ENCODE results near the gene CAPN15.
"Not testable (repeated sequence)": the region's sequence is repeated elsewhere in the genome, so short reads cannot be mapped to it uniquely, and the experiment has no call there.

The CAPN15 gene

DNA sequence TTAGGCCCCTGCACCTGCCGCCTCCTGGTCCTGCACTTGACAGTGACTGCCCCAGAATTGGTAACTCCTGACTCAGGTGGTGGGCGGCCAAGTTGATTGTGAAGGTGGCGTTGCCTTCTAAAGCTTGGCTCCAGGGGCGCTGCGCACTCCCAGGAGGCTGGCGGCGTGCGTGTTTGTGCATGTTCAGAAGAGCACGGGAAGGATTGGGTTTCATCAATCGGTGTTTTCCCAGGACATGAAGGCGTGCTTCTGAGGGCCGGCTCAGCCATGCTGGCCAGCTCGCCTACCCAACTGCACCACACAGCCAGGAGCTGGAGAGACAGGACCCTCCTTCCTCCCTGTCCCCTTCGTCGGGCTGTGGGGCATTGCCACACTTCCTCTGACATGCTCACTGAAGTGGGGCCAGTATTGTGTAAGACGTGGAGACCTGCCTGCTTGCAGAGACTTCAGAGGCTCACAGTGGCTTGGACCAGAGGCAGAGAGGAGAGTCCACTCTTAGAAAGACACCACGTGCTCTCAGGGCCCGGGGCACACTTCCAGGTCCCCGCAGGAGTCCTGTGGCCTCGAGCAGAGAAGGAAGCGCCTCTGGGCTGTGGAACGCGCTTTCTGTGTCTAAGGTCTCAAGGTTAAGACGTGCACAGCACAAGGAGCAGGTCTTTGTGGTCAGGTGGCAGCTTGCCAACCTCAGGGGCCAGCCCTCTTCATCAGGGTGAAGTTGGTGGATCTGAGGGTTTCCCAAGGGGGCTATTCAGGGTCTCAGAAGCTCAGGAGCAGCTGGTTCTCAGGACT, 65.2 kb downstream of the CAPN15 start:
- Histone ChIP-seq H3K4me3 (ENCODE audit: low read depth, low read length) (no peak overlapping the region), H3K9me3 (ENCODE audit: control insufficient read depth, insufficient read depth, low read length) (no peaks in the 10 kb centered on the region), H3K9ac (ENCODE audit: low read depth, low read length) (no peak overlapping the region), H3K27me3 (ENCODE audit: control insufficient read depth, insufficient read depth, low read length) (peaks cover 11% of the 10 kb centered on the region), H3K27ac (ENCODE audit: low read depth, low read length) (no peak overlapping the region), H3K4me1 (ENCODE audit: control insufficient read depth, insufficient read depth, low read length) (peaks cover 4% of the 10 kb centered on the region; the same call in 1 of the 2 replicates), H3K36me3 (ENCODE audit: control insufficient read depth, insufficient read depth, low read length) (no peaks in the 10 kb centered on the region)

GRCh38 chr16:593406-593805, 65.9 kb downstream of the CAPN15 start:
- Histone ChIP-seq H3K4me3 (ENCODE audit: low read depth, low read length) (no peak overlapping the region), H3K9me3 (ENCODE audit: control insufficient read depth, insufficient read depth, low read length) (no peaks in the 10 kb centered on the region), H3K9ac (ENCODE audit: low read depth, low read length) (no peak overlapping the region), H3K4me1 (ENCODE audit: control insufficient read depth, insufficient read depth, low read length) (peaks cover 4% of the 10 kb centered on the region; the same call in 1 of the 2 replicates), H3K27ac (ENCODE audit: low read depth, low read length) (no peak overlapping the region), H3K27me3 (ENCODE audit: control insufficient read depth, insufficient read depth, low read length) (peaks cover 9% of the 10 kb centered on the region), H3K36me3 (ENCODE audit: control insufficient read depth, insufficient read depth, low read length) (no peaks in the 10 kb centered on the region)

DNA sequence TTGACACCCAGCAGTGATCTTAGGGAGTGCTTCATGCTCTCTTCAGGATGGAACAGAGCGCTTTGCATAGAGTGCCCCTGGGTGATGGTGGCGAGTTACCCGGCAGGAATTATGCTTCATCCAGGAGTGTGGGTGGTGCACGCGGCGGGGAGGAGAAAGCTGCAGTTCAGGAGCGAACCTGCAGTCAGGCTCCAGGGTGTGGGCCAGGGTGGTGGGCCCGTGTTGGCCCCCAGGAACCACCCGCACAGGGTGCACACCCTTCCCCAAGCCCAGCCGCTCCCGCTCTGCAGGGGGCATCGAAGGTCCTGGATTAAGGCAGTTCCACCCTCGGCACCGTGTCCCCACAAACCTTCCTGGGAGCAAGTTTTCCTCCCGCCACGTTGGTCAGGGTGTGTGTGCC, 66.3 kb downstream of the CAPN15 start:
- Histone ChIP-seq H3K4me1 (ENCODE audit: control insufficient read depth, insufficient read depth, low read length) (peaks cover 4% of the 10 kb centered on the region; the same call in 1 of the 2 replicates), H3K27ac (ENCODE audit: low read depth, low read length) (no peak overlapping the region), H3K9ac (ENCODE audit: low read depth, low read length) (no peak overlapping the region), H3K27me3 (ENCODE audit: control insufficient read depth, insufficient read depth, low read length) (peaks cover 9% of the 10 kb centered on the region), H3K4me3 (ENCODE audit: low read depth, low read length) (no peak overlapping the region), H3K36me3 (ENCODE audit: control insufficient read depth, insufficient read depth, low read length) (no peaks in the 10 kb centered on the region), H3K9me3 (ENCODE audit: control insufficient read depth, insufficient read depth, low read length) (no peaks in the 10 kb centered on the region)

DNA sequence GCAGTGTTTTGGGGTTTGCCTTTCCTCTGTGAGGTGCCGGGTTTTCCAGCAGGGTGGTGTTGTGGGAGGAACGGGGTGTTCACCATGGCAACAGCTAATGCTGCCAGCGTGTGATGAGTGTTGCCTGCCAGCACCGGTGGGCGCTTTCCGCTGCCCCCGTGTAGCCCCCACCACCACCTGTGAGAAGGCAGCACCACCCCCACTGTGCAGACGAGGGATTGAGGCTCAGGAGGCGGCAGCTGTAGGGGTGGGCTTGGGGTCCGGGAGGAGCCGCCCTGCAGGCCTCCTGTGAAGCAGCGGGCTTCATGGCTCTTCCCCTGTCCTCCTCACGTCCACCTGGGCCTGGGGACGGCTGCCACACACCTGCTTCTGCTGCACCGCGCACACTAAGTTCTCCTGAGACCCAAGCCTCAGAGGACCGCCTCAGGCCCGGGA, 67.6 kb downstream of the CAPN15 start:
- no peak overlapping the region for H3K27ac ChIP-seq (ENCODE audit: low read depth, low read length)
- peaks cover 9% of the 10 kb centered on the region for H3K27me3 ChIP-seq (ENCODE audit: control insufficient read depth, insufficient read depth, low read length)
- H3K9me3 ChIP-seq (ENCODE audit: control insufficient read depth, insufficient read depth, low read length): no peaks in the 10 kb centered on the region
- no peak overlapping the region for H3K9ac ChIP-seq (ENCODE audit: low read depth, low read length)
- H3K36me3 ChIP-seq (ENCODE audit: control insufficient read depth, insufficient read depth, low read length): 0 out of 2 replicates have a peak, but pooled peaks cover 5% of the 10 kb centered on the region
- no peak overlapping the region for H3K4me3 ChIP-seq (ENCODE audit: low read depth, low read length)
- peaks cover 4% of the 10 kb centered on the region; the same call in 1 of the 2 replicates for H3K4me1 ChIP-seq (ENCODE audit: control insufficient read depth, insufficient read depth, low read length)

- H3K36me3 ChIP-seq (ENCODE audit: control insufficient read depth, insufficient read depth, low read length): 0 out of 2 replicates have a peak, but pooled peaks cover 5% of the 10 kb centered on the region
- H3K4me3 ChIP-seq (ENCODE audit: low read depth, low read length): no peak overlapping the region
- no peaks in the 10 kb centered on the region for H3K4me1 ChIP-seq (ENCODE audit: control insufficient read depth, insufficient read depth, low read length)
- peaks cover 1% of the 10 kb centered on the region for H3K27me3 ChIP-seq (ENCODE audit: control insufficient read depth, insufficient read depth, low read length)
- H3K27ac ChIP-seq (ENCODE audit: low read depth, low read length): no peak overlapping the region
- no peak overlapping the region for H3K9ac ChIP-seq (ENCODE audit: low read depth, low read length)
- H3K9me3 ChIP-seq (ENCODE audit: control insufficient read depth, insufficient read depth, low read length): no peaks in the 10 kb centered on the region
Measured at GRCh38 chr16:595942-596735, 68.6 kb downstream of the CAPN15 start.

DNA sequence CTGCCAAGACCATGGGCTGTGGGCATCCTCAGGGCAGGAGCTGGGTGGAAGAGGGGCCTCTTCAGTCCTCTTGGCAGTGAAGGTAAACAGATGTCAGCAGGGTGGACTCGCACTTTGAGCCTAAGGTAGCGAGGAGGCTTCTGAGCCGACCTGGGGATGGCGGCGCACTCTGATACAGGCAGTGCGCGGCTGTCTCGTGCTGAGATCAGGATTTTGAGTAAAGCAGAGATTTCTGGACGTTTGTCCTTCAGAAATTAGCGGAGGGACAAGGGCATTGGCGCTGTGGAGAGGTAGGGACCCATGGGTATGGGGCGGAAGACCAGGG, 69.2 kb downstream of the CAPN15 start:
- Histone ChIP-seq H3K27ac (ENCODE audit: low read depth, low read length) (no peak overlapping the region), H3K27me3 (ENCODE audit: control insufficient read depth, insufficient read depth, low read length) (no peaks in the 10 kb centered on the region; the same call in none of the 2 replicates), H3K4me3 (ENCODE audit: low read depth, low read length) (no peak overlapping the region), H3K4me1 (ENCODE audit: control insufficient read depth, insufficient read depth, low read length) (no peaks in the 10 kb centered on the region), H3K36me3 (ENCODE audit: control insufficient read depth, insufficient read depth, low read length) (0 out of 2 replicates have a peak, but pooled peaks cover 5% of the 10 kb centered on the region), H3K9ac (ENCODE audit: low read depth, low read length) (no peak overlapping the region), H3K9me3 (ENCODE audit: control insufficient read depth, insufficient read depth, low read length) (no peaks in the 10 kb centered on the region)

DNA sequence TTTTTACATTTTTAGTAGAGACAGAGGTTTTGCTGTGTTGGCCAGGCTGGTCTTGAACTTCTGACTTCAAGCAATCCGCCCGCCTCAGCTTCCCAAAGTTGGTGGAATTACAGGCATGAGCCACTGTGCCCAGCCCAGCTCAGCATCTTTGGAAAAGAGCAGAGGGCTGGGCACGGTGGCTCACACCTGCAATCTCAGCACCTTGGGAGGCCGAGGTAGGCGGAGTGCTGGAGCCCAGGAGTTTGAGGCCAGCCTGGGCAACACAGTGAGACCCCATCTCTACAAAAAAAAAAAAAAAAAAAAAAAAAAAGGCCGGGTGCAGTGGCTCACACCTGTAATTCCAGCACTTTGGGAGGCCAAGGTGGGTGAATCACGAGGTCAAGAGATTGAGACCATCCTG, 70.1 kb downstream of the CAPN15 start:
- H3K4me1 ChIP-seq (ENCODE audit: control insufficient read depth, insufficient read depth, low read length); H3K27me3 ChIP-seq (ENCODE audit: control insufficient read depth, insufficient read depth, low read length); H3K36me3 ChIP-seq (ENCODE audit: control insufficient read depth, insufficient read depth, low read length); H3K9me3 ChIP-seq (ENCODE audit: control insufficient read depth, insufficient read depth, low read length); H3K4me3 ChIP-seq (ENCODE audit: low read depth, low read length); H3K9ac ChIP-seq (ENCODE audit: low read depth, low read length); H3K27ac ChIP-seq (ENCODE audit: low read depth, low read length): not testable (repeated sequence)

- no peaks in the 10 kb centered on the region for H3K4me1 ChIP-seq (ENCODE audit: control insufficient read depth, insufficient read depth, low read length)
- H3K9me3 ChIP-seq (ENCODE audit: control insufficient read depth, insufficient read depth, low read length): no peaks in the 10 kb centered on the region
- H3K9ac ChIP-seq (ENCODE audit: low read depth, low read length): no peak overlapping the region
- no peak overlapping the region for H3K27ac ChIP-seq (ENCODE audit: low read depth, low read length)
- H3K4me3 ChIP-seq (ENCODE audit: low read depth, low read length): no peak overlapping the region
- H3K27me3 ChIP-seq (ENCODE audit: control insufficient read depth, insufficient read depth, low read length): no peaks in the 10 kb centered on the region
- H3K36me3 ChIP-seq (ENCODE audit: control insufficient read depth, insufficient read depth, low read length): 0 out of 2 replicates have a peak, but pooled peaks cover 5% of the 10 kb centered on the region
Measured at GRCh38 chr16:598823-599739, 71.6 kb downstream of the CAPN15 start.

DNA sequence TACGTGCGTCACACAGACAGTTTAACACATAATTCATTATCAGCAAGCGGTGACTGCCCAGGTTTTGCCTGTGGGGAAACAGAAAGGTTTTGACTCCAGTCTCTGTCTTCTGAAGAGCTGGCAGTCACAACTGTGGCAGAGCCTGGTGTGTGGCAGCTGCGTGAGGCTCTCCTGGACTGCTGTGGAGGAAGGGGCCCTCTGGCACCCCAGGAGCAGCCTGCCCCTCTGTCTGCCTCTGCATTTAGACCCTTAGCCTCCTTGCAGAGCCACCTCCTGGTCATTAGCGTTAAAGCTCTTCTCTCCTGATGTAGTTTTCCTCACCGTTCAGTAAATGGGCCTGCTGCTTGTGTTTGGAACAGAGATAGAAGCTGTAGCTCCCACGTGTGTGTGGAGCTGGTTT, 73.3 kb downstream of the CAPN15 start:
- no peaks in the 10 kb centered on the region for H3K27me3 ChIP-seq (ENCODE audit: control insufficient read depth, insufficient read depth, low read length)
- no peak overlapping the region for H3K4me3 ChIP-seq (ENCODE audit: low read depth, low read length)
- no peaks in the 10 kb centered on the region for H3K9me3 ChIP-seq (ENCODE audit: control insufficient read depth, insufficient read depth, low read length)
- 0 out of 2 replicates have a peak, but pooled peaks cover 5% of the 10 kb centered on the region for H3K36me3 ChIP-seq (ENCODE audit: control insufficient read depth, insufficient read depth, low read length)
- no peaks in the 10 kb centered on the region for H3K4me1 ChIP-seq (ENCODE audit: control insufficient read depth, insufficient read depth, low read length)
- no peak overlapping the region for H3K27ac ChIP-seq (ENCODE audit: low read depth, low read length)
- no peak overlapping the region for H3K9ac ChIP-seq (ENCODE audit: low read depth, low read length)

DNA sequence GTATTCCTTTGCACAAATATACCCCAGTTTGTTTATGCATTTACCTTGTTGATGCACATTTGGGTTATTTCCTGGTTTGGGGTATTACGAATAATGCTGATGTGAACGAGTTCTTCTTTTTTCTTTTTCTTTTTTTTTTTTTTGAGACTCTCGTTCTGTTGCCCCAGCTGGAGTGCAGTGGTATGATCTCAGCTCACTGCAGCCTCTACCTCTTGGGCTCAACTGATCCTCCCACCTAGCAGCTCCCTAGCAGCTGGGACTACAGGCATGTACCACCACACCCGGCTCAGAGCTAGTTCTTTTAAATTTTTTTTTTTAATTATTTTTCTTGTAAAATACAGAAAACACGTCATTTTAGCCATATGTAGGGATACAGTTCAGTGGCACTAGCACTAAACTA, 76.4 kb downstream of the CAPN15 start:
- no peaks in the 10 kb centered on the region for H3K4me1 ChIP-seq (ENCODE audit: control insufficient read depth, insufficient read depth, low read length)
- H3K36me3 ChIP-seq (ENCODE audit: control insufficient read depth, insufficient read depth, low read length): 0 out of 2 replicates have a peak, but pooled peaks cover 5% of the 10 kb centered on the region
- H3K9me3 ChIP-seq (ENCODE audit: control insufficient read depth, insufficient read depth, low read length): no peaks in the 10 kb centered on the region
- H3K4me3 ChIP-seq (ENCODE audit: low read depth, low read length): no peak overlapping the region
- no peak overlapping the region for H3K9ac ChIP-seq (ENCODE audit: low read depth, low read length)
- H3K27ac ChIP-seq (ENCODE audit: low read depth, low read length): no peak overlapping the region
- H3K27me3 ChIP-seq (ENCODE audit: control insufficient read depth, insufficient read depth, low read length): no peaks in the 10 kb centered on the region

All from HUES48 (cell line).